GM19467 (cell line): ENCODE measurements around the gene PSME3IP1.
"Not testable (repeated sequence)": the region's sequence is repeated elsewhere in the genome, so short reads cannot be mapped to it uniquely, and the experiment has no call there.

Experiments used
- ATAC-seq: cut with Tn5 transposase; IDR thresholded peaks from one replicate; pipeline ENCODE4 v1.9.1; 2021; ENCODE audit warnings: mild to moderate bottlenecking, moderate library complexity; ENCODE audit not compliant: unreplicated experiment

Gene PSME3IP1

DNA sequence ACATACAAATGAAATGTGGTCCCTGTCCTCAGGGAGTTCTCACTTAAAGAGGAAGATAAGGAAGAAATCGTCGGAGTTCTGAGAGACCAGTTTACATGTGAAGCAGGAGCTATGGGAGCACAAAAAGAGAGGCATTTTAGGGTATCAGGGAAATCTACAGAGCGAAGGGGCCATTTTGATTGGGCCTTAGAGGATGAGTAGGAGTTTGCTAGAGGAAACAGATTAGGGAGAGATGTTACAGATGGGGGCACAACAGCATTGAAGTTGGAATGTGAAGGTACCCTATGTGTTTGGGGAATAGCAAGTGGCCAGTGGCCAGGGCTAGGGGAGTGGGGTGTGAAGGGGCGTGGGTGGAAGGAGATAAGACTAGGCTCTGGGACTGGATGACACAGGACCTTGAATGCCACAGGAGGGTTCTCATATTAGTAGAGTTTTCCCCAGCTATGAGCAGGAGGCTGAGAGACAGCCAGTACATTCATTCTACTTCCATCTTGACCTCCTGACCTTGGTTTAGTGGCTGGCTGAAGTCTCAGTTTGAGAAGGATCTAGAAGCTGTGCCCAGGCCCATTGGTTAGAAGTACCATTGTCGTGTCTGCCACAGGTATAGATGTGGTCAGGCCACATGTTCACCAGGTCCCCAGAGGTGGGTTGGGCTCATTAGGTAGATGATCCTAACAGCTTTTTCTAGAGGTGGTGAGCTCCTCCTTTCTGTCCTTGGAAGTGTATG lies 58.6 kb downstream of the PSME3IP1 start:
- ATAC-seq, result no peak

DNA sequence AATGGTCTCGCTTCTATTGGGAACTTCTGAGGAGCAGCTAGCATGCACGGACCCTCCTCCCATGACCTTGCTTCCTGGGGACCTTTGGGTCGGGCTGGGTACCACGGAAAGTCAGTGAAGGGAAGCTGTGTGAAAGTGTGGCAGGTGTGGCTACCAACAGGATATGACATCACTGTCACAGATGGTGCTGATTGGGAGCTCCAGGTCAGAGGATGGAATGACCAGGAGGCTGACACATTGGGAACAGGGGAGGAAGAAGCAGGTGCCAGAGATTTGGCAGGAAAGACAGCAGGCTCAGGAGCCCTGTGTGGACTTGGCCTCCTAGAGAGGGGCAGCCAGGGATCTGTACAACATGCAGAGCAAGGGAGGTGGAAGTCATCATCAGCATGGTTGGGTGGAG lies 59.4 kb downstream of the PSME3IP1 start:
- ATAC-seq, result no peak

DNA sequence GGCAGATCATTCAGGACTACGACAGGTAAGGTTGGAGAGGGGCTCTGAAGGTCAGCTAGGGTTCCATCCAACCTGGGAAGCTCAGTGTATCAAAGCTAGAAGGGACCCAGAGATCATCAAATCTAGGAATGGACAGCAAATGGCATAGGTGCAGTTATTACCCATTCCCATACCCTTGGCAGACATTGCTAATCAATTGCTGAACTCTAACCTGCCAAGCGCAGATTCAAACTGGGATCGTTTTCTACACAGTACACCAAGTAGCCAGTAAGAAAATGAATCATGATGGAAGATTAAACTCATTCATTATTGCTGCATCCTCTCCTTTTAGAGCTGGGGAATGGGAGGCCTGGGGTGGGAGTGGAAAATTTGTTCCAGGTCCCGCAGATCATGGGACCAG lies 59.9 kb downstream of the PSME3IP1 start:
- ATAC-seq, result no peak

- ATAC-seq, result no peak
These were observed 60.5 kb downstream of the PSME3IP1 start for GRCh38 chr16:57125376-57125775.

GRCh38 chr16:57123974-57124674 lies 61.7 kb downstream of the PSME3IP1 start:
- no peak for ATAC-seq

DNA sequence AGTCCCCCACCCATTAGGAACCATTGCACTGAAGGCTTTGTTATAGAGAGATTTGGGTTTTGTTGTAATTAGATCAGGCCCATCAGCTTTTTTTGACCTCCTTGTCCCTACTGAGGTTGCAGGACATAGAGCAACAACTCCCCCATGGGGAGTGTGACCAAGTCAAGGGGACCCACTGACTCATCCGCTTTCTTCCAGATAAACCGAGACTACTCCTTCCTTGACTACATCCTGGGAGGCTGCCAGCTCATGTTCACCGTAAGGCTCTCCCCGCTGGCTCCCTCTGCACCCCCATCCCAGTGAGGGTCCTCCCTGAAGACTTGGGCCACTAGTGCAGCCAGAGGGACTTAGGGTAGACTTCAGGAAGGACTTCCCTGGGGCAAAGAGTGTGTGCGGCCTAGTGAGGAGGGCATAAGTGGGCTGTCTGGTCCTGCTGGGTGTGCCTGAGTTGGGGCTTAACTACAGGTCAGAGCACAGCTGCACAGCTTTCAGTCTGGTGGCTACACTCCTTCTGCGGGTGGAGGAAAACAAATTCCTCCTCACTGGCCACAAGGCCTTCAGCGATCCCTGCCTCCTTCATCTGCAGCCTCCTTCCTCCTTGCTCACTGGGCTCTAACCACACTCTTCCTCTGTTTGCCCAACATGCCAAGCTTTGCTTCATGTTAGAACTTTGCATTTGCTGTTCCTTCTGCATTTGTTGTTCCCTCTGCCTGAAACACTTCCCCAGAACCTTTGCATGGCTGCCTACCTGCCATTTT lies 62.4 kb downstream of the PSME3IP1 start:
- no peak for ATAC-seq

GRCh38 chr16:57118461-57119084 lies 67.3 kb downstream of the PSME3IP1 start:
- no peak for ATAC-seq

GRCh38 chr16:57115514-57116182 lies 70.2 kb downstream of the PSME3IP1 start:
- no peak for ATAC-seq

- ATAC-seq, result no peak
These were observed 70.7 kb downstream of the PSME3IP1 start for GRCh38 chr16:57115168-57115513.

DNA sequence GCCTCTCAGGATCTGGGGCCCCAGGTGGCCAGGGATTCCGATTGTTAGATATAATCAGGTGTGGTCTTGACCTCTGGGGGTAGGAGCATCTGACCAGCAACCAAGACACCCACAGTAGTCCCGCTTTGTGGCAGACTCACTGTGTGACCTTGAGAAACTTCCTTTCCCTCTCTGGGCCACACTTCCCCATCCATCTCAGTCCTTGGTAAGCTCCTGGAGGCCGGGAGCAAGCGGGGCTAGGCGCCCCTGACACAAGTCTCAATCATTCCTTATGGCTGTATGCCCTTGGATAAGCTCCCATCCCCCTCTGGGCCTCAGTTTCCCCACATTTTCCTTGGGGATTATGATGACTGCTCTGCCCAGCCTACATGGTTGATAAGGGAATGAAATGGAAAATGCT lies 72.2 kb downstream of the PSME3IP1 start:
- no peak for ATAC-seq

DNA sequence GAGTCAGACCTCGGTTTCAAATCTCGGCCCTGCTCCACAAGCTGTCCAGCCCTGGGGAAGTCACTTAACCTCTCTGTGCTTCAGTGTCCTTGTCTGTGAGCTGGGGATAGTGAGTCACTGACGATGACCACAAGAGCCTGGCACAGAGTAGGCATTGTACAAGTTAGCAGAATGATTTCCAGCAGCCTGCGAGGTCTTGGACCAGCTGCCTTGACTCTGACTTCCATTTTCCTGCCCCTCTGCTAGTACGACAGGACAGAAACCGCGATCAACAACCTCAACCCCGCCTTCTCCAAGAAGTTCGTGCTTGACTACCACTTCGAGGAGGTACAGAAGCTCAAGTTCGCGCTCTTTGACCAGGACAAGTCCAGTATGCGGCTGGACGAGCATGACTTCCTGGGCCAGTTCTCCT lies 72.8 kb downstream of the PSME3IP1 start:
- no peak for ATAC-seq

DNA sequence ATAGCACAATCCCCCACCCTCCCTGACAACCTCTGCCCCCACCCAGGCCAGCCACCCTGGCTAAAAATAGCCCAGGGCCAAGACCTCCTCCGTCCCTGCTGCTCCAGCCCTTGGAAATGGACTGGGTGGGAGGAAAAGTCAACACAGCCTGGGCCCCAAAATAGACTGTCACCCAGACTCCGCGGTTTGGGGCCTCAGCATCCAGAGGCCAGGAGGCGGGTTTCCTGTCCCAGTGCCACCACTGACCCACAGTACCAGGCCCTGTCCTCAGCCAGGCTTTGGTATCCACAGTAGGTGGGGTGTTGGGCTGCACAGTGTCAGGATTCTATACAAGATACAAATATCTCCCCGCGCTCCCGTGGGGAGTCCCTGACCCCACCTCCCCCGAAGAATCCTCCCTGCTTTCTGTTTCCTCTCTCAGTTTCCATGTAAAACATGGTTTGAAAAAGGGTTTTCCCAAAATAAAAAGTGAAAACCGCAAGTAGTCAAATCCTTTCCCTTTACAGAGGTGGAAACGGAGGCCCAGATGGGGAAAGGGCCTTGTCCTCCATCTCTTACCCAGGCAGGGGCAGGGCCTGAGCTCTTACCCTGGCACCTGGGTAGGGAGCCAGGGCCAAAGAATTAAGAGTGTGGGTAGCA lies 73.3 kb downstream of the PSME3IP1 start:
- ATAC-seq, result no peak

DNA sequence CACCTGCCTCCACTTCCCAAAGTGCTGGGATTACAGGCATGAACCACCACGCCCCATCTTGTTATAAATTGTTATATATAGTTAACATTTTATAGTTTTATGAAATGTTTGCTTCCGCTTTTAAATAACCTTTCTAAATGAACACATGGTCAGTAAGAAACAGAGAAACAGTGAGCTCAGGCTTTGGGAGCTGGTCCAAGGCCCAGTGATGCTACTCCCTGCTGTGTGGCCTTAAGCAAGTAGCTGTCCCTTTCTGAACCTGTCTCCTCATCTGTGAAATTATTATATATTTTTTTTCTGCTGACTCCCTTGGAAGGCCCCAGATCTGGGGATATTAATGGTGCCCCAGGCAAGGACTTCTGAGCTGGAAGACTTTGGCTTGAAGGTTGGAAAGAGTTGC lies 74.4 kb downstream of the PSME3IP1 start:
- ATAC-seq, result no peak

GRCh38 chr16:57110937-57111336 lies 74.9 kb downstream of the PSME3IP1 start:
- no peak for ATAC-seq

DNA sequence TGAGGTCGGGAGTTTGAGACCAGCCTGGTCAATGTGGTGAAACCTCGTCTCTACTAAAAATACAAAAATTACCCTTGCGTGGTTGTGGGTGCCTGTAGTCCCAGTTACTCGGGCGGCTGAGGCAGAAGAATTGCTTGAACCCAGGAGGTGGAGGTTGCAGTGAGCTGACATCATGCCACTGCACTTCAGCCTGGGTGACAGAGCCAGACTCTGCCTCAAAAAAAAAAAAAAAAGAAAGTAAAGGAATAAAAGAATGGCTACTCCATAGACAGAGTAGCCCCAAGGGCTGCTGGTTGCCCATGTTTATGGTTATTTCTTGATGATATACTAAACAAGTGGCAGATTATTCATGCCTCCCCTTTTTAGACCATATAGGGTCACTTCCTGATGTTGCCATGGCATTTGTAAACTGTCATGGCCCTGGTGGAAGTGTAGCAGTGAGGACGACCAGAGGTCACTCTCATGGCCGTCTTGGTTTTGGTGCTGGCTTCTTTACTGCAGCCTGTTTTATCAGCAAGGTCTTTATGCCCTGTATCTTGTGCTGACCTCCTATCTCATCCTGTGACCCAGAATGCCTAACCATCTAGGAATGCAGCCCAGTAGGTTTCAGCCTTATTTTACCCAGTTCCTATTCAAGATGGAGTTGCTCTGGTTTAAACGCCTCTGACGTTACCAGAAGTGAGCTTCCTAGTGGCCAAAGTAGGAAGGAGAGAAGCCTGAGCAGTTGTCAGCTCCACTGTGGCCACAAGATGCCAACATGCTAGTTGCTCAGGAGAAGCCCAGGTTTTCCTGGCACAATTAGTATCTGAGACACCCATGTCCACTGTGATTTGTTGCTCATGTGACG lies 76.4 kb downstream of the PSME3IP1 start:
- not testable (repeated sequence) for ATAC-seq

DNA sequence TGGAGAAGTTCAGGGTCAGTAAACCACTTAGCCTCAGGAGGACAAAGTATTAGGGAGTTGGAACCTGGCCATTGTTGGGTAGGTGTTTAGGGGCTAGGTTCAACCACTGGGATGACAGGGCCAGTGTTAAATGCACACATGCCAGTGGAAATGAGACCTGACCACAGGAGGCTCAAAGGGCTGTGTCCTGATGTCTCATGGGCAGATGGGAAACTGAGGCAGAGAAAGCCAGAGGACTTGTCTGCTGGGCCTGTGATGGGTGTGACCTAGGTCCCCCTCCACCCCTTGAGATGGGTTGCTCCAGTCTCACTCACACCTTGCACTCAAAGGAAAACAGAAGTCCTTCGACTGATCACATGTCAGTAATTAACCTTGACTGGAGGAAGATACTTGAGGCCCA lies 77.4 kb downstream of the PSME3IP1 start:
- ATAC-seq, result no peak

DNA sequence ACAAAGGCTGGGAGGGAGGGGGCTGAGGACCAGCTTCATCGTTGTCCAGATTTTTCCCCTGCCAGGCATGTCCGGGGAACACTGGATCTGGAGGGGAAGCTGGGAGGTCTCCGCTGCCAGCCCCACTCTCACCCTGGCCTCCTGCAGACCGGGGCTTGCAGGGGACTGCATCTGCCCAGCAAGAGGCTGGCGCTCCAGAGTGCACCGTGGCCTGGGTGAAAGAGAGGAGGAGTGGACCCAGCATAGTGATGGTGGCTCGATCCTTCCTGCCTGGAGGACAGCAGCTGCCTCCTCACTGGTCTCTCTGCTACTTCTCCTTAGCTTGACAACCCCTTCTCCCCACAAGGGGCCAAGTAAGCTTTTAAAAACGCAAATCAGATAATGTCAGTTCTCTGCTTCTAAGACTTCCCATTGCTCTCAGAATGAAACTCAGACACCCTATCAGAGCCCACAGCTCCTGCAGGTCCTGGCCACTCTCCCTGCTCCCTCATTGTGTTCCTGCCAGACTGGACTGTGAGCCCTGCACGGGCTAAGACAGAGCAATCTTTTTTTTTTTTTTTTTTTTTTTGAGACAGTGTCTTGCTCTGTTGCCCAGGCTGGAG lies 78.4 kb downstream of the PSME3IP1 start:
- no peak for ATAC-seq

GRCh38 chr16:57106767-57107166 lies 79.1 kb downstream of the PSME3IP1 start:
- no peak for ATAC-seq

- ATAC-seq, result no peak
These were observed 80.7 kb downstream of the PSME3IP1 start for GRCh38 chr16:57105184-57105583.
